Mammary epithelial cell (primary cell): ENCODE results near the gene DUSP15.

Source experiments
- EZH2 ChIP-seq: IDR thresholded peaks from 2 replicates; pipeline ENCODE4 v1.6.1; 2012; ENCODE audit warnings: low read length, inconsistent platforms, borderline replicate concordance
- TF ChIP-seq, protein P1 (sequence below), 2 donors: IDR thresholded peaks in 1 of 2; conservative IDR thresholded peaks in 1 of 2; 2 replicates each; pipeline ENCODE4 v1.5.1; 2011 to 2012; ENCODE audit warnings: inconsistent platforms in 2 of 2, low read length in 2 of 2, mild to moderate bottlenecking in 2 of 2, control low read depth in 1 of 2, low read depth in 1 of 2; ENCODE audit not compliant: insufficient read depth in 1 of 2; ENCODE audit errors: extremely low read depth in 1 of 2

DNA sequence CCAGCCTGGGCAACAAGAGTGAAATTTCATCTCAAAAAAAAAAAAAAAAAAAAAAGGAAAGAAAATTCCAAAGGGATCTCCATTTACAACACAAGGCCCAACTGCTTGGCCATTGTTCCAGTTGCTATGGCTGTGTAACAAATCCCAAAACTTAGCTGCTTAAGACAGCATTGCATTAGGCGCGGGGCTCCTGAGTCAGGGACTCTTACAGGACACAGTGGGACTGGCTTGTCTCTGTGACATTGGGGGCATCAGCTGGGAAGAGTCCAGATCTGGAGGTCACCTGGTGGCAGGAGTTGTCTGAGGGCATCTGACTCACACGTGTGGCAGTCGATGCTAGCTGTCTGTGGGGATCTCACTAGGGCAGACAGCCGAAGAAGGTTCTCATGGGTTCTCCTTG, 35.7 kb upstream of the DUSP15 start:
- TF ChIP-seq, protein P1, sequence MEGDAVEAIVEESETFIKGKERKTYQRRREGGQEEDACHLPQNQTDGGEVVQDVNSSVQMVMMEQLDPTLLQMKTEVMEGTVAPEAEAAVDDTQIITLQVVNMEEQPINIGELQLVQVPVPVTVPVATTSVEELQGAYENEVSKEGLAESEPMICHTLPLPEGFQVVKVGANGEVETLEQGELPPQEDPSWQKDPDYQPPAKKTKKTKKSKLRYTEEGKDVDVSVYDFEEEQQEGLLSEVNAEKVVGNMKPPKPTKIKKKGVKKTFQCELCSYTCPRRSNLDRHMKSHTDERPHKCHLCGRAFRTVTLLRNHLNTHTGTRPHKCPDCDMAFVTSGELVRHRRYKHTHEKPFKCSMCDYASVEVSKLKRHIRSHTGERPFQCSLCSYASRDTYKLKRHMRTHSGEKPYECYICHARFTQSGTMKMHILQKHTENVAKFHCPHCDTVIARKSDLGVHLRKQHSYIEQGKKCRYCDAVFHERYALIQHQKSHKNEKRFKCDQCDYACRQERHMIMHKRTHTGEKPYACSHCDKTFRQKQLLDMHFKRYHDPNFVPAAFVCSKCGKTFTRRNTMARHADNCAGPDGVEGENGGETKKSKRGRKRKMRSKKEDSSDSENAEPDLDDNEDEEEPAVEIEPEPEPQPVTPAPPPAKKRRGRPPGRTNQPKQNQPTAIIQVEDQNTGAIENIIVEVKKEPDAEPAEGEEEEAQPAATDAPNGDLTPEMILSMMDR (conservative IDR thresholded peaks at IDR 0.05 in 1 of 2, IDR thresholded peaks at IDR 0.05 in 1 of 2; ENCODE audit: extremely low read depth in 1 of 2, insufficient read depth in 1 of 2, low read depth in 1 of 2, low read length in 2 of 2): no peak
- no peak for TF ChIP-seq EZH2
